HepG2 (cell line): Measurements from ENCODE around the gene CD83. TPM values are rescaled to one million over a fixed set of nuclear protein-coding genes. Genes with fewer than 3 reads are reported as not detected.

ENCODE experiments used
- ATAC-seq: fragments of 200-7000 bp; cut with Tn5 transposase; 3 replicates; pipeline ENCODE4 v1.9.1; 2020; ENCODE audit warnings: mild to moderate bottlenecking, moderate library complexity
- BruUV-seq: library from RNA; stranded (reverse); fragments of 400-500 nt; replicated peaks from 2 replicates; lab custom pipeline; 2021; lab: Mats Ljungman, UMichigan
- CTCF ChIA-PET: fragments of 300-600 bp; formaldehyde crosslinking; extraction: SDS; loops from one replicate; lab custom pipeline; 2021; ENCODE audit warnings: low total read pairs, inconsistent platforms, low intra/inter-chr PET ratio; lab: Yijun Ruan, JAX
- POLR2A ChIA-PET: fragments of 350-600 bp; sonication (Branson Sonifier 250); formaldehyde crosslinking; loops from one replicate; lab custom pipeline; 2020; ENCODE audit warnings: antibody characterized with exemption, inconsistent platforms; lab: Yijun Ruan, JAX
- DNase-seq: peaks from one replicate; pipeline ENCODE4 v3.0.0-alpha.2; 2015; ENCODE audit warnings: low spot score
- FAIRE-seq: peaks from 3 replicates; lab custom pipeline; 2011; peaks lifted over from hg19 to GRCh38; lab: Jason Lieb, UNC
- H2AFZ ChIP-seq: one replicate; pipeline ENCODE4 v1.6.1; 2011; ENCODE audit warnings: low read length, inconsistent platforms
- H3K27ac ChIP-seq: fragments of 300-600 bp; 3 replicates; pipeline ENCODE4 v1.8.0; 2011; ENCODE audit warnings: mixed run types, mild to moderate bottlenecking, mixed read lengths, low read length, inconsistent platforms; ENCODE audit not compliant: insufficient read depth; ENCODE audit errors: extremely low read length
- H3K27me3 ChIP-seq, 2 experiments: fragments of 200-600 bp in 1 of 2; 2 replicates in 1 of 2; 3 replicates in 1 of 2; pipeline versions ENCODE4 v1.6.0 to v1.8.0; 2011; ENCODE audit warnings: low read length in 2 of 2, mild to moderate bottlenecking in 2 of 2, moderate library complexity in 2 of 2, inconsistent platforms in 1 of 2; ENCODE audit not compliant: insufficient read depth in 2 of 2, control insufficient read depth in 1 of 2
- H3K36me3 ChIP-seq, 2 experiments: fragments of 200-600 bp in 1 of 2; replicated peaks in 1 of 2; 2 replicates in 1 of 2; 3 replicates in 1 of 2; pipeline versions ENCODE4 v1.5.1 to v1.8.0; 2011; ENCODE audit warnings: low read length in 2 of 2, inconsistent platforms in 1 of 2; ENCODE audit not compliant: insufficient read depth in 2 of 2, control insufficient read depth in 1 of 2
- H3K4me1 ChIP-seq: 2 replicates; pipeline ENCODE4 v1.5.1; 2012; ENCODE audit warnings: low read length, inconsistent platforms; ENCODE audit not compliant: insufficient read depth
- H3K4me2 ChIP-seq: 2 replicates; pipeline ENCODE4 v1.6.0; 2011; ENCODE audit warnings: low read depth, low read length, inconsistent platforms
- H3K4me3 ChIP-seq, 3 experiments: fragments of 200-600 bp in 1 of 3; sonication (generic), shearing (Covaris generic) in 1 of 3; replicated peaks in 1 of 3; 2 replicates each; pipeline ENCODE4 v1.5.1; 2011 to 2016; ENCODE audit warnings: low read length in 3 of 3, inconsistent platforms in 2 of 3, low read depth in 2 of 3, mild to moderate bottlenecking in 2 of 3, control low read depth in 1 of 3, mixed read lengths in 1 of 3; ENCODE audit not compliant: insufficient read depth in 1 of 3
- H3K79me2 ChIP-seq: one replicate; pipeline ENCODE4 v1.6.1; 2011; ENCODE audit warnings: low read length, inconsistent platforms; ENCODE audit not compliant: insufficient read depth
- H3K9ac ChIP-seq: 2 replicates; pipeline ENCODE4 v1.6.0; 2011; ENCODE audit warnings: mild to moderate bottlenecking, low read depth, low read length, inconsistent platforms; ENCODE audit not compliant: insufficient read depth
- H3K9me3 ChIP-seq: 2 replicates; pipeline ENCODE4 v1.5.1; 2012; ENCODE audit warnings: mild to moderate bottlenecking, low read length
- H4K20me1 ChIP-seq: 2 replicates; pipeline ENCODE4 v1.6.0; 2011; ENCODE audit warnings: inconsistent platforms, mild to moderate bottlenecking, low read length, moderate library complexity; ENCODE audit not compliant: insufficient read depth
- AGO1 ChIP-seq: fragments of 200-400 bp; formaldehyde crosslinking; IDR thresholded peaks from 2 replicates; pipeline ENCODE4 v1.6.1; 2017; ENCODE audit warnings: mild to moderate bottlenecking, low read depth, low read length, moderate library complexity; ENCODE audit not compliant: poor library complexity, severe bottlenecking
- CCAR2 ChIP-seq: fragments of 200-400 bp; formaldehyde crosslinking; optimal IDR thresholded peaks from 2 replicates; pipeline ENCODE3; 2018; ENCODE audit warnings: low read depth, mild to moderate bottlenecking, low read length, moderate library complexity
- GFI1 ChIP-seq: sonication (generic); formaldehyde crosslinking; IDR thresholded peaks from 2 replicates; pipeline ENCODE4 v1.5.0; 2020; ENCODE audit warnings: missing genetic modification reagents, mild to moderate bottlenecking, borderline replicate concordance
- HIVEP1 ChIP-seq: sonication (generic); formaldehyde crosslinking; IDR thresholded peaks from 2 replicates; pipeline ENCODE4 v1.4.0; 2020; ENCODE audit warnings: mild to moderate bottlenecking, missing genetic modification reagents
- JARID2 ChIP-seq: sonication (generic); formaldehyde crosslinking; IDR thresholded peaks from 2 replicates; pipeline ENCODE4 v1.8.1; 2023; ENCODE audit warnings: missing genetic modification reagents, inconsistent platforms; ENCODE audit not compliant: insufficient replicate concordance
- KLF11 ChIP-seq: IDR thresholded peaks from 2 replicates; pipeline ENCODE4 v1.6.1; 2016; ENCODE audit warnings: missing compliant biosample characterization
- REXO4 ChIP-seq: sonication (generic); formaldehyde crosslinking; IDR thresholded peaks from 2 replicates; pipeline ENCODE4 v1.8.0; 2022; ENCODE audit warnings: missing genetic modification reagents, mild to moderate bottlenecking, borderline replicate concordance
- U2AF1 ChIP-seq: fragments of 200-400 bp; formaldehyde crosslinking; optimal IDR thresholded peaks from 2 replicates; pipeline ENCODE3; 2017; ENCODE audit warnings: mild to moderate bottlenecking, low read depth, low read length
- ZNF292 ChIP-seq: sonication (generic); formaldehyde crosslinking; IDR thresholded peaks from 2 replicates; pipeline ENCODE4 v1.8.1; 2022; ENCODE audit warnings: mild to moderate bottlenecking, low read depth, missing genetic modification reagents, borderline replicate concordance
- ZNF430 ChIP-seq: sonication (generic); formaldehyde crosslinking; IDR thresholded peaks from 2 replicates; pipeline ENCODE4 v1.9.0; 2021; ENCODE audit warnings: mild to moderate bottlenecking, missing genetic modification reagents
- ZNF644 ChIP-seq: IDR thresholded peaks from 2 replicates; pipeline ENCODE4 v1.6.1; 2016; ENCODE audit warnings: low read depth
- WGBS: methylation state at CpG from one replicate; pipeline ENCODE4 v1.1.6; 2017; ENCODE audit warnings: low lambda C conversion rate; 5-methylcytosine and 5-hydroxymethylcytosine counted together
- in situ Hi-C: cut with HindIII; loops from 2 replicates; pipeline ENCODE4 v1.10.0; 2017; ENCODE audit warnings: low pct_unique_long_range_greater_than_20kb; ENCODE audit not compliant: extremely low pct_ligation_motif_present
- intact Hi-C: fragments of 100-400 bp; cut with micrococcal nuclease; formaldehyde crosslinking; loops from one replicate; pipeline ENCODE4 v1.10.0; 2022; ENCODE audit not compliant: unreplicated experiment
- polyA plus RNA-seq, 8 experiments: library from polyadenylated mRNA; depleted of rRNA in 3 of 8; stranded (reverse) in 7 of 8; unstranded in 1 of 8; fragments of >200 nt; fragmentation: Illumina TruSeq in 4 of 8; extraction: Trizol in 4 of 8; gene quantifications; 2 replicates each; pipeline versions ENCODE4 v1.2.1 to v1.2.3, GENCODE V29; 2011 to 2016; ENCODE audit warnings: low read depth in 4 of 8, missing spikeins in 1 of 8, mixed read lengths in 1 of 8; ENCODE audit not compliant: insufficient read depth in 1 of 8
- total RNA-seq, 5 experiments: library from RNA; depleted of rRNA; stranded (reverse); fragments of >200 nt; fragmentation: Illumina TruSeq; extraction: Trizol; gene quantifications; 2 replicates each; pipeline ENCODE4 v1.2.3, GENCODE V29; 2016; ENCODE audit warnings: low read depth in 1 of 5
- TF ChIP-seq, protein P1 (sequence below): IDR thresholded peaks from 2 replicates; pipeline ENCODE4 v1.6.1; 2018; ENCODE audit warnings: missing genetic modification reagents

CD83 gene
- total and polyA plus RNA-seq, 2 of the 13 experiments (the other 11 are each of a cell fraction or from before 2014, with no cell fraction given), result 0.46 to 2.3 TPM

DNA sequence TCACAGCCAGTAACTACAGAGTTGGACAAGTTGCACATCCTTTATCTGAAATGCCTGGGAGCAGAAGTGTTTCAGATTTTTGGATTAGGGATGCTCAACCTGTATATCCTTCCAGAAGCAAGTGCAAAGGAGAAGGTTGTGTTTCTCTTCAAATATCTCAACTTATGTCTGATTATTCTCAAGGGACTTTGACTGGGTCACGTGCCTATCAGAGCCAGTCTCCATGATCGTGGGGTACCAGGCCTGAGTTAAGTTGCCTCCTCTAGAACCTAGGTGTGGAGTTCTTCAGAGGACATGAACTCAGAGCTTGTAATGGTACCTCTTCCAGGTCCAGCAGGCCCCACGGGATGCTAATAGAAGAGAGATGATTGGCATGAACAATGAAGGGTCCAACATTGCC lies 7.8 kb downstream of the CD83 start:
- in situ Hi-C loops, result no loop called here
- H3K9ac ChIP-seq, result no peak overlapping the region
- H3K79me2 ChIP-seq, result no peaks in the 10 kb centered on the region
- H3K4me3 ChIP-seq, result no peak overlapping the region
- no peak overlapping the region for H3K4me2 ChIP-seq
- ChIA-PET CTCF (no interaction called here), POLR2A (no interaction called here)
- WGBS, result 9% methylated on average over 3 of the region's 3 CpGs
- no TSS peak for BruUV-seq
- intact Hi-C loops, result no loop called here
- no peak for TF ChIP-seq AGO1
- TF ChIP-seq REXO4, result no peak
- no peak for TF ChIP-seq GFI1 (CRISPR knock-in tag)
- TF ChIP-seq KLF11 (CRISPR knock-in tag), result no peak
- TF ChIP-seq ZNF430 (CRISPR knock-in tag), result no peak
- TF ChIP-seq U2AF1, result no peak
- no peaks in the 10 kb centered on the region for H3K9me3 ChIP-seq
- DNase-seq (no peak), FAIRE-seq (no peak), ATAC-seq (no peak)
- no peak overlapping the region for H2AFZ ChIP-seq
- H4K20me1 ChIP-seq, result no peaks in the 10 kb centered on the region
- H3K4me1 ChIP-seq, result peaks cover 4% of the 10 kb centered on the region; the same call in 1 of the 2 replicates
- no peaks in the 10 kb centered on the region for H3K27me3 ChIP-seq
- no peaks in the 10 kb centered on the region for H3K36me3 ChIP-seq
- no peak overlapping the region for H3K27ac ChIP-seq

DNA sequence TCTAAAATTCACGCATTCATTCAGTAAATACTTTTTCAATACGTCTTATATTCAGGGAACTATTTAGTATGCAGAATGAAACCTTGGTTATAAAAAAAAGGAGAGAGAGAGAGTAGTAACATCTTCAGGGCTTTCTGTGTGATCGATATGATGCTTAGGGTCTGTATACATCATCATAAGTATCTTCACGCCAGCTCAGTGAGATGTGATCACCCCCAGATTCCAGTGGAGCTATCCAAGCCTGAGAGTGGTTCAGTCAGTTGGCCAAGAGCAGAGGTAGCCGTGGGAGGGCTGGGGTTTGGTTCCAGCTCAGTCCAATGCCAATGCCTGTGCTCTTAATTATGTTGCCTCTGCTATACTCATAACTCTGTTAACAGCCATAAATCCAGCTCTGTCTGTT lies 8.6 kb downstream of the CD83 start:
- no TSS peak for BruUV-seq
- CTCF ChIA-PET, result no interaction called here
- TF ChIP-seq ZNF292 (CRISPR knock-in tag), result no peak
- TF ChIP-seq ZNF644 (CRISPR knock-in tag), result no peak
- no peak for TF ChIP-seq CCAR2
- TF ChIP-seq, protein P1, sequence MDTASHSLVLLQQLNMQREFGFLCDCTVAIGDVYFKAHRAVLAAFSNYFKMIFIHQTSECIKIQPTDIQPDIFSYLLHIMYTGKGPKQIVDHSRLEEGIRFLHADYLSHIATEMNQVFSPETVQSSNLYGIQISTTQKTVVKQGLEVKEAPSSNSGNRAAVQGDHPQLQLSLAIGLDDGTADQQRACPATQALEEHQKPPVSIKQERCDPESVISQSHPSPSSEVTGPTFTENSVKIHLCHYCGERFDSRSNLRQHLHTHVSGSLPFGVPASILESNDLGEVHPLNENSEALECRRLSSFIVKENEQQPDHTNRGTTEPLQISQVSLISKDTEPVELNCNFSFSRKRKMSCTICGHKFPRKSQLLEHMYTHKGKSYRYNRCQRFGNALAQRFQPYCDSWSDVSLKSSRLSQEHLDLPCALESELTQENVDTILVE, result no peak
- TF ChIP-seq JARID2 (CRISPR knock-in tag), result no peak
- no peak for TF ChIP-seq HIVEP1

More for the DNA sequence above, 8.6 kb downstream of the CD83 start:
- intact Hi-C loops (no loop called here), in situ Hi-C loops (no loop called here)
- 41% methylated on average over 5 of the region's 5 CpGs for WGBS
- POLR2A ChIA-PET, result no interaction called here
- no peaks in the 10 kb centered on the region for H4K20me1 ChIP-seq
- no peaks in the 10 kb centered on the region for H3K9me3 ChIP-seq
- no peak for FAIRE-seq
- peaks cover 4% of the 10 kb centered on the region; the same call in 1 of the 2 replicates for H3K4me1 ChIP-seq
- no peak for ATAC-seq
- no peaks in the 10 kb centered on the region for H3K36me3 ChIP-seq
- H2AFZ ChIP-seq, result no peak overlapping the region
- DNase-seq, result no peak
- H3K27ac ChIP-seq, result no peak overlapping the region
- H3K4me2 ChIP-seq, result no peak overlapping the region
- H3K79me2 ChIP-seq, result no peaks in the 10 kb centered on the region
- H3K27me3 ChIP-seq, result no peaks in the 10 kb centered on the region
- H3K4me3 ChIP-seq, result no peak overlapping the region
- H3K9ac ChIP-seq, result no peak overlapping the region
